GM12891 (cell line): ENCODE data around the gene SLC2A13.

Source experiments
- POLR2A ChIP-seq: IDR thresholded peaks from 2 replicates; pipeline ENCODE4 v1.6.1; 2011; ENCODE audit warnings: low read depth, low read length, control low read depth
- POLR2AphosphoS5 ChIP-seq: IDR thresholded peaks from 2 replicates; pipeline ENCODE4 v1.6.1; 2011; ENCODE audit warnings: low read depth, low read length, control low read depth
- POU2F2 ChIP-seq: IDR thresholded peaks from 2 replicates; pipeline ENCODE4 v1.6.1; 2011; ENCODE audit warnings: low read depth, mild to moderate bottlenecking, control low read depth, low read length, moderate library complexity
- SPI1 ChIP-seq: IDR thresholded peaks from 2 replicates; pipeline ENCODE4 v1.6.1; 2011; ENCODE audit warnings: low read depth, low read length, control low read depth
- TAF1 ChIP-seq: IDR thresholded peaks from 2 replicates; pipeline ENCODE4 v1.6.1; 2011; ENCODE audit warnings: low read depth, low read length, control low read depth

DNA sequence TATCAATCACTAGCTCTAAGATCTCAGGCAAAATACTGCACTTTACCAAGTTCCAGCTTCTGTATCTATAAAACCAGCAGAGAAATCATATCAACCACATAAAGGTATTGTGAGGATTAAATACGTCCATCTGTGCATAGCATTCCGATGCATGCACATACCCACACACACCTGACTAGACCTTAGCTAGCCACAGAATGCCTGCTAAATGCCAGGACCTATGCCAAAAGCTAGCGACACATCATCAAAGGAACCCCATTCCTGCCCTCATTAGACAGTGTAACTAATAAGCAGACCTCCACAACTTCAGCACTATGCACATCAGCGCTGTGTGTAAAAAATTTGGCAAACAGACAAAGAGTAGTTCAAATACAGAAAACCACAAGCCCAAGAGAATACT is 185.2 kb downstream of the SLC2A13 start:
- TF ChIP-seq POLR2A: no peak
- TF ChIP-seq POLR2AphosphoS5: no peak
- no peak for TF ChIP-seq TAF1
- no peak for TF ChIP-seq SPI1
- no peak for TF ChIP-seq POU2F2
